Activated CD8-positive, alpha-beta memory T cell treated with anti-CD3 and anti-CD28 coated beads, Interleukin-2, amount 50 U/mL, for 4 hours (primary cell): Measurements from ENCODE around the gene TM9SF3.

Experiments used
- DNase-seq: peaks from one replicate; pipeline ENCODE4 v3.0.0-alpha.2; 2020

The TM9SF3 gene

DNA sequence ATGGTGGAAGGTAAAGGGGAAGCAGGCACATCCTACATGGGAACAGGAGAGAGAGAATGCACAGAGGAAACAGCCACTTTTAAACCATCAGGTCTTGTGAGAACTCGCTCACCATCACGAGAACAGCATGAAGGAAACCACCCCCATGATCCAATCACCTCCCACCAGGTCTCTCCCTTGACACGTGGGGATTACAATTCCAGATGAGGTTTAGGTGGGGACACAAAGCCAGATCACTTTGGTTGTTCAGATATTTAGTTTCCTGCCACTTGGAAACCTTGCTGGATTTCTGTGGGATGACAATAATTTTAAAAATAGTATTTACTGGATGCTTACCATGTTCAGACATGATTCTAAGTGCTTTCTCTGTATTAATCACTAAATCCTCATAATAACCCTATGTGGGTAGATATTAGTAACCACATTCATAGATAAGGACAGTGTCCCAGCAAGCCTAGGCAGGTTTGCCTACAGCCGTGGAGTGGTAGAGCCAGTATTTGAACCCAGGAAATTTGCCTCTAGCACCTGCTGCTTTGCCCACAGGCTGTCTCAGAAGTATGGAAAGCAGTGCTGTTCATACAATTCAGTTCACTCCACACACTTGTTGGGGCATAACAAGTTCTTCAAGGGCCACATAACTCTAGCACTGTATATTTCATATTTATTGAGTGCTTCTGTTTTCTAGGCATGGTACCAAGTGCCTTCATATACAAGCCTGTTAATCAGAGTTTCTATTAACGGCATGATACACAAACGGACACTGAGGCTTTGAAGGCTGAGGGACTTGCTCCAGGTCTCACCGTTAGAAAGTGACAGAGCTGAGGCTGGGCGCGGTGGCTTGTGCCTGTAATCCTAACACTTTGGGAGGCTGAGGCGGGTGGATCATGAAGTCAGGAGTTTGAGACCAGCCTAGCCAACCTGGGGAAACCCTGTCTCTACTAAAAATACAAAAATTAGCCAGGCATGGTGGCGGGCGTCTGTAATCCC, 81.4 kb downstream of the TM9SF3 start:
- DNase-seq: no peak

DNA sequence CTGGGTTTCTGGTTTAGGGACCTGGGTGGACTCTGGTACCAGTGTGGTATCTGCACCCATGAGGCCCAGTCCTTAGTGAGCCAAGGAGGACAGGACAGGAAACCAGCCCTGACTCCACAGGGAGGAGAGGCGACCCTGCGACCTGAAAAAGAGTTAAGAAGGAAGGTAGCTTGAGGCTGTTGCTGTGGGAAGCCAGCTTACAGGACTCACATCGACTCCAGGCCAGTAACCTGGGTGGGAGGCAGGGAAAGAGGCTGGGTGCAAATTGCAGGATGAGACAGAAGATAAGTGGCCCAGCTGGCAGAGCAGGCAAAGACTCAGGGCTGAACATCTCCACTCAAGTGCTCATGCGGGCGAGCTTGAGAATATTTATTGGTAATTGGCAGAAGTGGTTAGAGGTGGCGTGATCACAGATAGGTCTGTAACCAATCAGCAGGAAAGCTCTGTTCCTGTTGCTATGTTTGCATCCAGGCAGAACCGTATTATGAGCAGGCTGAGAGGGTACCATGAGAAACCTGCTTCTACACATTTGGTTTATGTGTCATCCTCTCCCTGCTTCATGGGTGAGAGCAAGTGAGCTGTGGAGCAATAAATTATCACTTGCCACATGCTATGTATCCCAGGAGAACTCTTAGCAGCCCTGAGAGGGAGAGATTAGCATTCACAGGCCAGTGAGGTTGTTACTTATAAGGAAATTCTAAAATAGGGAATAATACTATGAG, 84.1 kb downstream of the TM9SF3 start:
- no peak for DNase-seq

DNA sequence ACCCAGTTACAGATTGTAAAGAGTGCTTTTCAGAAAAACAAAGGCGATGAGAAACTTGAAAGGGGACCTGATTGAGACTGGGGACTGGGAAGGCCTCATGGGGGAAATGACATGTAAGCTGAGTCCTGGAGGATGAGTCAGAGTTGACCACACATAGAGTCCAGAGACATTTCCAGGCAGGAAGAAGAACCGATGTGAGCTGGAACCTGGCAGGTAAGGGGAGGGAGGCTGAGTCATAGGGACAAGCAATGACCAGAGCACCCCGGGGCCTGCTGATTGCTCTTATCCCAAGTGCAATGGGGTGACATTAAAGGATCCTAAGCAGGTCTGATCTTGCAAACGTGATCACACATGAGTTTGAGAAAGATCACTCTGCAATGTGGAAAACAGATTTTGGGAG, 84.8 kb downstream of the TM9SF3 start:
- no peak for DNase-seq

DNA sequence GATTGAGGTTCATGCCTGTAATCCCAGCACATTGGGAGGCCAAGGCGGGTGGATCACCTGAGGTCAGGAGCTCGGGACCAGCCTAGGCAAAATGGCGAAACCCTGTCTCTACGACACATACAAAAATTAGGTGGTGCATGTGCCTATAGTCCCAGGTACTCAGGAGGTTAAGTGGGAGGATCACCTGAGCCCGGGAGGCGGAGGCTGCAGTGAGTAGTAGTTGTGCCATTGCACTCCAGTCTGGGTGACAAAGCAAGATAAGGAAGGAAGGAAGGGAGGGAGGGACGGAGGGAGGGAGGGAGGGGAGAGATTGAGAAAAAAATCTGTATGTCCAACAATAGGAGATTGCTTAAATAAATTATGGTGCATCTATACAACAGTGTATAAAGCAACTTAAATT, 86.3 kb downstream of the TM9SF3 start:
- DNase-seq: no peak

DNA sequence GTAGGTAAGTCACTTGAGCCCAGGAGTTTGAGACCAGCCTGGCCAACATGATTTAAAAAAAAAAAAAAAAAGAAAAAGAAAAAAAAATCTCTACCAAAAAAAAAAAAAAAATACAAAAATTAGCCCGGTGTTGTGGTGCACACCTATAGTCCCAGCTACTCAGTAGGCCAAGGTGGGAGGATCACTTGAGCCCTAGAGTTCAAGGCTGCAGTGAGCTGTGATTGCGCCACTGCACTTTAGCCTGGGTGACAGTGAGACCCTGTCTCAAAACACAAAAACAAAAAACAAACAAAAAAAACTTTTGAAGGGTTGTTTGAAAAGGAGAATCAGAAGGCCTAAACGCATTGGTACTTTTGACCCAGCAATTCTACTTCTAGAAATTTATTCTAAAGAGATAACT, 86.8 kb downstream of the TM9SF3 start:
- DNase-seq: no peak

DNA sequence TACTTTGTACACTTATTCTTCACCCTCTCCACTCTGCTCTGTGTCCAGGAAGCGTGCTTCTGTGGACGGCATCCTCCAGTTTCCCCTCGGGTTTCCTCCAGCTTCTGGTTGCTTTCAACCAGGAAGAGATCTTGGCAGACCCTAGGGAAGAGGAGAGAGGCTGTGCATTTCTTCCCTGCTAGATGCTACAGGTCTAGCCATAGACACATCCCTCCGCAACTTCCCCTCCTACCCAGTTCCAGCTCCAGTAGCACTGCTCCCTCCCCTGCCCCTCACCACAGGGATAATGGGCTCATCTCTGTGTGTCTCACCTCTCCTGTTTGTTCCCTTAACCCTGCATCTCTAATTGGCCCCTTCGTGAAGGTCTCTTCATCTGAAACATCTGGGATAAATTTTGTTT, 89.4 kb downstream of the TM9SF3 start:
- no peak for DNase-seq

DNA sequence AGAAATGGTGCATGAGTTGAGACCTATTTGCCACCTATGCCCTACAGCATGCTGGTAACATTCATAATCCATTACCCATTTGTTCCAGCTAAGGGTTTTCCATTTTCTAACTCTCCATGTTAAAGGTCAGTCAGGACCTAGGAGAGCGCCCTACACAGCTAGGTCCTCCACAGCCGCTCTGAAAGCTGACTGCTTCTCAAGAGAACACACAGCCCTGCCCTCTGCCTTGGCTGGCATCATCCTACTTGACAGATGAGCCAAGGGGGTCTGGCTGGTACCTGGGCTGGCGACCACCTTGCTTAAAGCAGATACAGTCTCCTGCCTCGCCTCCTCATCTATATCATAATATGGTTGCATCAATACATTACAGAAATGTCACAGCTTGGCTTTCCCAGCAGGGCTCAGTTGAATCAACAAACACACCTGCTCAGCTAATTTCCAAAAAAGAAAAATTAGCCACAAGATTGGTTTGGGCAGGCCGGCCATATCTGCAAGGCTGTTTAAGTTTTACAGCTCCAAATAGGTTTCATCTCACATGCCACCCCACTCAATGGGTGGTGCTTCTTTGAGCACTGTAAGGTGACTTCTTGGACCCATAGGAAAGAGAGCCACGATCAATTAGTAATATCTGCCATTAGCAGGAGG, 90.4 kb downstream of the TM9SF3 start:
- no peak for DNase-seq

DNA sequence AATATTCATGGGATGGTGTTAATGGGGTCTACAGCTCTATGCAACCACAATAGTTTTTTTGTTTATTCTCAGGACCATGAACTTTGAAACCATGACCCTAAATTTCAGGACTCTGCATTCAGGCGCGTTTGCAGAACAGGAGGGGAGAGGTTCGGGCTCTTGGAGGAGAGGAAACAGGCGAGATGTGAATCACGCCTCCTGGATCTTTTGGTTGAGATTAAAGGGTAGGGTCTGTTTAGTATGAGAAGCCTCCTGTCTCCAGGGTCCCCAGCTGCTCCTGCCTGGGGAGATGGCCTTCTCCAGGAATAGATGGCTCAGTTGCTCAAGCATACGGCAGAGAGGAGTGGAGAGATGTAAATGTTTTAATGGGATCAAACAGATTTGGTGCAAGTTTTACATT, 91.3 kb downstream of the TM9SF3 start:
- DNase-seq: no peak

DNA sequence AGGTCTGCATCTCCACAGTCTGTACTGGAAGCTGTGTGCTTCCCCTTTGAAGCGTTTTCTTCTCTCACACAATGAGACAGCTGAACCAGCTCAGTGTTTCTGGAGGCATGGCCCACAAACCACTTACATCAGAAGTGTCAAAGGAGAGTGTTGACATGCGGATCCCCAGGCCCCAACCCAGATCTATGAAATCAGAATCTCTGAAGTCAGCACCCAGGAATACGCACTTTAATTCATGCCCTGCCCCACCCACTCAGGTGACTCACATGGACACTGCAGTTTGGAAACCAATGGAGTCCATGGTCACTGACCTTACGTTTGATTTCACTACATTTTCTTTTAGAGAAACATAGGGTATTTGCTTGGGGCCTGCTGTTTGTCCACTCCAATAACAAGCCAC, 92.1 kb downstream of the TM9SF3 start:
- no peak for DNase-seq

DNA sequence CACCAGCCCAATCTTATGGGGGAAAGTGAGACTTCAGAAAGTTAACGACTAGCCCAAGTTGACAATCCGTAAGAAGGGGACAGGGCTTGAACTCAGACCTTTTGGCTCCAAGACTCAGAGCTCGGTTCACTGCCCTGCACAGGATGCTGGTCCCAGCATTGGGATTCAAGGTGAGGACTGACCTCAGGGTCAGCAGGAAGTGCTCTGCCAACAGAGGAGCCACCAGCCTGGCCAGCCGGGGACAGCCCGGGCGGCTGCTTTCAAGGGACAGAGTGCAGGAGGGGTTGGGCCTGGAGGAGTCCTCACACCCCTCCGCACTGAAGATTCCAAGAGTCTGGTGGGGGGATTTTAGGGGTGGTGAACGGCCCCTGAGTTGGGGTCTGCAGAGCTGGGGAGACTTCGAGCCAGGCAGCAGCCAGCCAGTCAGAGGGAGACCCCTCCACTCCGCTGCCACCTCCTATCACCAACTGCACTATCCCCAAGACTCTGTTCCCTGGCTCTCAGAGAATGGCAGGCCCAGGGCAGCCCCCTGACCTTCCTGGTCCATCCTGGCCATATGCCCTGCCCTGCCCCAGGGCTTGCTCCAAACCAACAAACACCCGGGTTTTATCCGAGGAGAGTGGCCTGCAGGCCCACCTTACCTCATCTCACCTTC, 92.8 kb downstream of the TM9SF3 start:
- DNase-seq: no peak

DNA sequence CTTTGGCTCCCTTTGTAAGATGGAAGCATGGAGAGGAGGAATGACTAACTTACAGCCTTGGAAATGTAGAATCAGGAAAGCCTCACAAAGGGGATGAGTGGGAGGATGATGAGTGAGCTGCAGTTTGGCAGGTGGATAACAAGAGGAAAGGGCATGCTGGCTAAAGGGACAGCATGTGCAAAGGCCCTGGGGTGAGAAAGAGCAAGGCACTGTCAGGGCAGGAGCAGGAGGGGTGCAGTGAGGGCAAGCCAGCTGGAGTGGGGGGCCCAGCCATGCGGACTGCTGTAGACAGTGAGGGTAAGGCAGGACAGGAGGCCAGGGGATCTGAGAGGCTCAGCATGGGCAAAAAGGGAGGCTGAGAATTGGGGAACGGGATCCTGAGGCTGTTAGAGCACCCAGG, 93.6 kb downstream of the TM9SF3 start:
- DNase-seq: no peak

DNA sequence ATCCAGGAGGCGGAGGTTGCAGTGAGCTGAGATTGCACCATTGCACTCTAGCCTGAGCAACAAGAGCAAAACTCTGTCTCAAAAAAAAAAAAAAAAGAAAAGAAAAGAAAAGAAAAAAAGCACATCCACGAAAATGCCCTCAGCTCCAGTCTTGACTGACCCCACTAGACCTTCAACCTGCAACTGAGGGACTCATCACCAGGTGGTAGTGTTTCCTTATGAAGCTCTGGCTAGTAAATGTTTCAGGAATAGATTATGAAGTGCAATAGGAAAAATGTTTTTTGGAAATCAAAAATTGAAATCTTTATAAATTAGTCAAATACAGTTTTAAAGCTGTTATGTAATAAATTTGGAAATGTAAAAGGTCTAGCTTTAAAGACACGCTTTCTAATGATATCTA, 95.5 kb downstream of the TM9SF3 start:
- no peak for DNase-seq

DNA sequence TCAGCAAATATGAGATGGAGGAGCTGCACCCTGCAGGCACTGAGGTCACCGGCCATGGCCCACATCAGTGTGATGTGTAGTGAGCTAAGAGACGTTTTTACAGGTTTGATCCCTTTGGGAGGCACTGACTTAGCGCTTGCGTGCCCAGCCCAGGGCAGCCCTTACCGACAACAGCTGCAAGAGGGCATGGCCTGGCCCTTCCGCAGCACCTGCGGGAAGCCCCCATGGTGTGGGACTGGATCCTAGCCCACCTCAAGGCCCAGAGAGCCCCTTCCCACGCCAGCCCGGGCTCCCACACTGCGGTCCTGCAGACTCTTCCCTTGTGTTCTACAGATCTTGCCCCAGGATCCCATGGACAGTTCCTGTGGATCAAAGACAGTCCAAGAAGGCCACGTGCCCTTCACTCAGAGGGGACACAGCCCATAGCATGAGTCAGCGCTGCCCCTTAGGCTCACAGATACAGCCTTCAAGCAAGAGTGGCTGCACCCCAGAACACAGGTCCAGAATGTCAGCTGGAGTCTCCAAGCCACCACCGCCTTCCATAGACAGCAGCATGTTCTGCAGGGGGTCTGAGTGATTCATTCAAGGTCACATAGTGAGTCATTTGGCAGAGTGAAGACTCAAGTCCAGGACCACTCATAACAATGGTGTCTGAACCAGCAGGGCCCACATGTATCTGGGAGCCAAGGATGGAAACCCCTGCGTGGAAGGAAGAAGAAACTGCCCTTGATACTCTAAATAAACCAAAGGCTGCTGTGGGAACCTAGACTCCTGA, 98.5 kb downstream of the TM9SF3 start:
- DNase-seq: no peak

DNA sequence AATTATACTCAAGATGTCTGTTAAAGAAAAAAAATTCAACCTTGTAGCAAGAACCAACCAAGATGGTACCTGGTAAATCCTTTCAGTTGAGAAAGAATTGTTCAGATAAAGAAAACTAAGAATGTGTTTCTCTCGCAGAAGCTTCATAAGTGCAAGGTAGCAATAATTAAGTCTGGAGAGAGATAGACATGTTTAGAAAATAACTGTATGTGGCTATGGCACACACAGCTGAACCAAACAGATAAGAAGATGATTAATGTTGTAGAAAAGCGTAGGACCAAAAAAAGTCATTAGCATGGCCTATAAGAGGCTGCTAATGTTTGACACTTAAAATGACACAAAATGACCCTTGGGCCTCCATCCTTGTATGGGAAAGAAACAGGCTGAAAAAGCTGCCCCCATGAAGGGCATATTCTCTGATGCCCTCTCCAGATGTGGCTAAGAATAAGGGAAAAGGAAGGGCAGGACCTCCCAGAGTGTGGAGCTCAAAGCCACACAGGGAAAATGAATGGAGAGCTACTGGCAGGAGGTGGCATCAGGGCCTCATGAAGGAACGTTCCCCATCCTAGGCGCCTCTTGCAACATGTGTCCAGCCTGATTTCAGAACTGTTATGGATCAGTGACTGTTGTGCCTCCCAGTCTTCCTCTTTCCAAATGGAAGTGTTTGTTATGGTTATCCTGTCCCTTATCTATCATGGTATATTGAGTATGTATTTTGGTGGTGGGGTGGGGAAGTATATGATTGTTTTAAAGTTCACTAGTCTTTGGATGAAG, 103.8 kb downstream of the TM9SF3 start:
- DNase-seq: no peak

DNA sequence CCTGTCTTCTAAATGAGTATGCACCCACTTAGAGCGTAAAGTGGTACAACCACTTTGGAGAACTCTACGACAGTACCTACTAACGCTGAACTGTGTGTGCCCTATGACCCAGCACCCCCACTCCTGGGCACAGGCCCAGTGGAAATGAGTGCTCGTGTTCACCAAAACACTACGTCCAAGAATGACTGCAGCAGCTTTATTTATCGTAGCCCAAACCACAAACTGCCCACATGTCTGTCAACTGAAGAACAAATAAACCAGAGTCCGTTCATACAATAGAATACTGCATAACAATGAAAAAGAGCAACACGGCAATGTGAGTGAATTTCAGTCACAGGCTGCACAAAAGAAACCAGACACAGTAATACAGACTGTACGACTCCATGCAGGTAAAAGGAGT, 108.5 kb downstream of the TM9SF3 start:
- DNase-seq: no peak

DNA sequence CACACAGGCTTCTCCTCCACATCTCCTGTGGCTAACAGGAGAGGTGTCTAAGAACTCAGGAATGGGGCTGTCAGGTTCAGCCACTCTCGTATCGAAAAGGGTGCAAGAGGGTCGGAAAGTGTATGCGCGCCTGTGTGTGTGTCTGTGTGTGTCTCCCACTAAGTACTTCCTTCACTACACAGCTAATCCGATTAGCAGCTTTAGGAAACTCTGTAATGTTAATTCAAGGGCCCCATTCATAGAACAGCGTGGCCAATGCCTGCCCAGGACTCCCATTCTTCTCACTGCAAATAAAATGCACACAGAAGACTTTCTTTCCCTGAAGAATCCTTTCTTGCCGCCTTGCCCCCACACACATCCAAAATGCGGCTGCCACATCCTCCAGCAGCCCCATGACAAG, 112.9 kb downstream of the TM9SF3 start:
- DNase-seq: no peak

DNA sequence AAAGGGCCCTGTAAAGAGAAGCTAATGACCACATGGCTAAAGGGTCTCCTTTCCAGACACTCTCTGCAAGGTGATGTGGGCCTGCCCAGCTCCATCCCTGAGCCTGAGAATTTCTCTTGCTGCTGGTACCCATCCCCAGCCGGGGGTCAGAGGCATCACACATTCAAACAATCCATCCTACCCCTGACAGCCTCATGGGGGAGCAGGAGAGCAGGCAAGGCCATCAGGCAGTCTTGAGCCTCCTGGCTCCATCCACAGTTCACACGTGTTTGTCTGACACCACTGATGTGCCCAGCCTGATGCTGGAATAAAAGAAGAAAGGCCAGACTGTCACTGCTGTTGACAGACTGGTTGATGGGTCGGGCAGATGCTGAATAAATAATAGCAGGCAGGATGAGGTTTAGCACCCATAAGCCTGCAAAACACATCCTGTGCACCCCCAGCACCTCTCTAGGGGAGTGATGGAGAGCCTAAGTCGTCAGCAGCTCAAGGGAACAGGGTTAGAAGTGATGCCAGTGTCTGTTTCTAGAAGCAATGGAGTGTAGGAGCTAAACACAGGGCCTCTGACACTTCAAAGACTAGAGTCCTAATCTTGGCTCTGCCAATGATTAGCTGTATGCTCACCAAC, 116.6 kb downstream of the TM9SF3 start:
- no peak for DNase-seq

DNA sequence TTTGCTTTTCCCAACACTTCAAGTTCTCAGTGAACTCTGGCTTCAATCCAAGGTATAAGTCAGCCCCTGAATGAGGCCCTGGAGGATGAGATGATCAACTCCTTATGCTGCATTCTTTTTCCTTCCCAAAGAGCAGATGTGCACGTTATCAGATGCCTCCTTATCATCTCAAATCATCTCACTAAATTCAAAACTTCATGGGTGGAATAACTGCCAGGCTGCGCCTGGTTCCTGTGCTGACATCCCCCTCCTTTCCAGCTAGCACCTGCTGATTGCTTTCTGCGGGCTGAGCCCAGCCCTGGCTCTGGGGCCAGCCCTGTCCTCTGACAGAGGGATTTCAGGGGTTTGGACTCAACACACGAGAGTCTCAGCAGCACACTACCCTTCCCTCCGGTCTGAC, 118.0 kb downstream of the TM9SF3 start:
- DNase-seq: no peak
